ENCODE data around the gene ZBTB16. TPM values are rescaled to one million over a fixed set of nuclear protein-coding genes. Genes with fewer than 3 reads are reported as not detected.

ZBTB16 gene
- total RNA-seq, 2 experiments from 2014 or later: 11.0 to 11.8 TPM

- DNase-seq: no peak
- POLR2A ChIA-PET: no interaction called here
- H3K27me3 Mint-ChIP-seq: peaks cover 14% of the 10 kb centered on the region
- no peak overlapping the region for H3K4me3 Mint-ChIP-seq
- no peak overlapping the region for H3K27ac Mint-ChIP-seq
- peaks cover 5% of the 10 kb centered on the region for H3K36me3 Mint-ChIP-seq (ENCODE audit: low read depth)
- H3K9me3 Mint-ChIP-seq: no peaks in the 10 kb centered on the region
- no peaks in the 10 kb centered on the region for H3K4me1 Mint-ChIP-seq
- CTCF ChIA-PET: no interaction called here
Observed at GRCh38 chr11:114123692-114124330, 64.3 kb downstream of the ZBTB16 start.

GRCh38 chr11:114124601-114125144 lies 65.2 kb downstream of the ZBTB16 start:
- H3K27ac Mint-ChIP-seq: no peak overlapping the region
- no peaks in the 10 kb centered on the region for H3K4me1 Mint-ChIP-seq
- no peak overlapping the region for H3K4me3 Mint-ChIP-seq
- CTCF ChIA-PET: no interaction called here
- peaks cover 5% of the 10 kb centered on the region for H3K36me3 Mint-ChIP-seq (ENCODE audit: low read depth)
- H3K9me3 Mint-ChIP-seq: no peaks in the 10 kb centered on the region
- peaks cover 13% of the 10 kb centered on the region for H3K27me3 Mint-ChIP-seq
- POLR2A ChIA-PET: no interaction called here
- DNase-seq: no peak

DNA sequence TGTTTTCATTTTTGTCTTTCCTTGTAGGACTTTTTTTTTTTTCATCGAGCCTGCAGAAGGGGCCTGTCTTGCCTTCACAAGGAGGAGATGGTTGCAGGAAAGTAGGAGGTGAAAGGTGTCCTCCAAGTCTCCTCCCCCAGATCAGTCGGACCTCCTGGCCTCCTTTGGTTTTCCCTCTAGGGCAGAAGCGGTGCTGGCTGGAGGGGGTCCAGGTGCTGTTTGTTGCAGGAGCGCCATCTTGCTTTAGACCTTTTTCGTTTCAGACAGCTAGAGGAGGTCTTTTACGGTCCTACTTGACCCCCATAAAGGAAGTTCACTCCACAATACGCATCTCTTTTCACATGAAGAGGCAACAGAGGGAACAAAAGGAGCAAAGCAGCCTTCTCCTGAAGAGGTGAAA lies 66.0 kb downstream of the ZBTB16 start:
- Mint-ChIP-seq H3K27ac (no peak overlapping the region), H3K4me1 (peaks cover 8% of the 10 kb centered on the region), H3K27me3 (peaks cover 10% of the 10 kb centered on the region), H3K4me3 (no peak overlapping the region), H3K9me3 (no peaks in the 10 kb centered on the region), H3K36me3 (ENCODE audit: low read depth) (peaks cover 5% of the 10 kb centered on the region)
- ChIA-PET POLR2A (no interaction called here), CTCF (no interaction called here)
- DNase-seq: no peak

DNA sequence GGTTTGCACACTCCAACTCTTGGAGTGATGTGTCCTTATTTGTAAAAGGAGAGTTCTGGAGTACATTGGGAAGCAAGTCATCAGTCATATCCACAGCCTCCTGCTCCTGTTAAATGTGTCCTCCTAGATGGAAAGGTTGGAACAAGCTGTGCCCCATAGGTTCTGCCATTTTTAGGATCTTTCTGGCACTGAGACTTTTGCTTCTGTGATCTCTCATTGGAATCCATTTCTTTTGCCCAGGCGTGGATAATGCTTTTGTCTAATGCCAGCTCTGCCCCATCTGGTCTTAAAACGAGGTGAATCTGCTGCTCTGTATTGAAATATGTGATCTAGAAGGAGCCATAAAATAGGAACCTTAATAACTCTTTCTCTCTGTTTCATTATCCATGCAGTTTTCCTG lies 66.4 kb downstream of the ZBTB16 start:
- CTCF ChIA-PET: no interaction called here
- Mint-ChIP-seq H3K27ac (no peak overlapping the region), H3K9me3 (no peaks in the 10 kb centered on the region), H3K4me3 (no peak overlapping the region), H3K27me3 (peaks cover 10% of the 10 kb centered on the region), H3K4me1 (peaks cover 12% of the 10 kb centered on the region), H3K36me3 (ENCODE audit: low read depth) (peaks cover 5% of the 10 kb centered on the region)
- no peak for DNase-seq
- POLR2A ChIA-PET: interaction anchor here (0.9 kb wide), 1 partner anchor 11 kb away, joined by 3 read pairs; no protein-coding TSS in a partner anchor

- ChIA-PET CTCF (interaction anchor here (0.6 kb wide), 1 partner anchor 1642 kb away, joined by 3 read pairs; no protein-coding TSS in a partner anchor), POLR2A (no interaction called here)
- peaks cover 9% of the 10 kb centered on the region for H3K27me3 Mint-ChIP-seq
- H3K36me3 Mint-ChIP-seq (ENCODE audit: low read depth): peaks cover 5% of the 10 kb centered on the region
- no peak for DNase-seq
- no peak overlapping the region for H3K4me3 Mint-ChIP-seq
- H3K27ac Mint-ChIP-seq: no peak overlapping the region
- no peaks in the 10 kb centered on the region for H3K9me3 Mint-ChIP-seq
- peaks cover 21% of the 10 kb centered on the region for H3K4me1 Mint-ChIP-seq
Observed at GRCh38 chr11:114128399-114128798, 68.9 kb downstream of the ZBTB16 start.

GRCh38 chr11:114129142-114129541 lies 69.6 kb downstream of the ZBTB16 start:
- H3K36me3 Mint-ChIP-seq (ENCODE audit: low read depth): peaks cover 5% of the 10 kb centered on the region
- CTCF ChIA-PET: interaction anchor here (0.6 kb wide), 1 partner anchor 1643 kb away, joined by 3 read pairs; no protein-coding TSS in a partner anchor
- no peak overlapping the region for H3K27ac Mint-ChIP-seq
- peaks cover 21% of the 10 kb centered on the region for H3K4me1 Mint-ChIP-seq
- no peak for DNase-seq
- POLR2A ChIA-PET: no interaction called here
- H3K4me3 Mint-ChIP-seq: no peak overlapping the region
- peaks cover 8% of the 10 kb centered on the region for H3K27me3 Mint-ChIP-seq
- H3K9me3 Mint-ChIP-seq: no peaks in the 10 kb centered on the region

GRCh38 chr11:114129699-114130098 lies 70.2 kb downstream of the ZBTB16 start:
- H3K4me3 Mint-ChIP-seq: no peak overlapping the region
- no peak overlapping the region for H3K27ac Mint-ChIP-seq
- ChIA-PET POLR2A (no interaction called here), CTCF (no interaction called here)
- H3K4me1 Mint-ChIP-seq: peaks cover 21% of the 10 kb centered on the region
- DNase-seq: no peak
- H3K9me3 Mint-ChIP-seq: no peaks in the 10 kb centered on the region
- H3K36me3 Mint-ChIP-seq (ENCODE audit: low read depth): peaks cover 5% of the 10 kb centered on the region
- peaks cover 6% of the 10 kb centered on the region for H3K27me3 Mint-ChIP-seq

DNA sequence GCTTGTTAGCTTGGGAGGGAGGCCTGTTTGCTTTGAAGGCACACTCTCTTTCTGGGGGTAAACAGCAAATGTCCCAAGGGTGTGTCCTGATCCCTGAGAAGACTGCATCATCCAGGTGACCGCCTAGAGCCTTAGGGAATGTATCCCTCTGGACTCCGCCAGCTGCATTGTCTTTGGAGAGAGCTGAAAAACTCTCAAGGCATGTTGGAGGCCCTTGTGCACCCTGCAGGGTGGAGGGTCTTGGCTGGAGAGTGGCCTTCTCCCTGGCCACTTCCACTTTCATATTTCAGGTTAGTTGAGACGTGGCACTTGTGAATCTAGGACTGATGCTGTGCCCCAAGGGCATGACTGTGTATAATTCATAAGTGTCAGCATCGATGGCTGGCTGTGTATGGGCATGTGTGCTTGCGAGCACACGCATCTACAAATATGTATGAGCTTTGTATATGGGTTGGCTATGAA lies 70.6 kb downstream of the ZBTB16 start:
- peaks cover 21% of the 10 kb centered on the region for H3K4me1 Mint-ChIP-seq
- ChIA-PET CTCF (no interaction called here), POLR2A (interaction anchor here (0.7 kb wide), 1 partner anchor 131 kb away, joined by 3 read pairs; no protein-coding TSS in a partner anchor)
- H3K9me3 Mint-ChIP-seq: no peaks in the 10 kb centered on the region
- no peak overlapping the region for H3K4me3 Mint-ChIP-seq
- peaks cover 5% of the 10 kb centered on the region for H3K36me3 Mint-ChIP-seq (ENCODE audit: low read depth)
- H3K27ac Mint-ChIP-seq: no peak overlapping the region
- DNase-seq: no peak
- H3K27me3 Mint-ChIP-seq: peaks cover 6% of the 10 kb centered on the region

DNA sequence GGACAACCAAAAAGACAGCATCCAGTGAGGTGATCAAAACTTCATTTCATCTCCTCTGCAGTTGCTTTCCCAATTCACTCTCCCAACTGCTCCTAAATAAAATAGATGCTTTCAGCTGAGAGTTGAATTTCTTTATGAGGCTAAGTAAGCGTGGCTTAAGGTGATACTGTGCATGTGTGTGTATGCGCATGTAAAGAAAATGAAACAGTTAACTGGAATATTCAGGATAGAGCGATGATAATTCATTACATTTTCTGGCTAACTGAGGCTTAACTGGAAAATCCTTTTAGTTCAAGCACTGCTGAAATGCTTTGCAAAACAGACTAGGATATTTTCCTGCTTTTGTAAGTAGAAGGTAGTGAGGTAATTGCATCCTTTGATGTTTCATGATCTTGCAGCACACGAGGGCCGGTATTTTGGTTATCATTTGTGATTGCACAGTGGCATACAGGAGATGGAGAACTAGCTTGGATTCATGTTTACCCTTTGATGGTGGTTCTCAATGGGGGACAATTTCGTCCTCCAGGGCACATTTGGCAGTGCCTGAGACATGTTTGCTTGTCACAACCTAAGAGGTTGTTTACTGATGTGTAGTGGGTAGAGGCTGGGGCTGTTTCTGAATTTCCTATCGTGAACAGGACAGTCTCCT lies 71.2 kb downstream of the ZBTB16 start:
- ChIA-PET POLR2A (interaction anchor here (0.7 kb wide), 1 partner anchor 130 kb away, joined by 3 read pairs; no protein-coding TSS in a partner anchor), CTCF (no interaction called here)
- peaks cover 6% of the 10 kb centered on the region for H3K27me3 Mint-ChIP-seq
- peaks cover 5% of the 10 kb centered on the region for H3K36me3 Mint-ChIP-seq (ENCODE audit: low read depth)
- H3K27ac Mint-ChIP-seq: no peak overlapping the region
- peaks cover 21% of the 10 kb centered on the region for H3K4me1 Mint-ChIP-seq
- no peak overlapping the region for H3K4me3 Mint-ChIP-seq
- DNase-seq: no peak
- no peaks in the 10 kb centered on the region for H3K9me3 Mint-ChIP-seq

DNA sequence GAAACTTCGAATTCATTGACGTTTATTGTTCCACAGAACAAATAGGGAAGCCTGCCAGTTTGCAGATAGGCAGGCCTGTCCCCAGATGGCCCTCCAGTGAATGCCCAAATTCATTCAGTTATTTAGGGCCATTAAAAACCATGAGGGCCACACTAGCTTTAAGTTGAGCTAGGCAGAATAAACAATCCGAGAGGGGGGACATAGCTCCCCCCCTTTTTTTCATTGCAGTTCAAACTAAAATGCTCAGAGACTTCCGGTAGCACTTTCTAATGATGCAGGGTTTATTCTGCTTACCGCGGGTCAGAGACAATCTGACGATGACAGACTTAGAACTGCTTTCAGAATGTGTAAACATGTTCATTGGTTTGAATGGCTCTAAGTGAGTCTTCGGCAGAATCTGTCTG lies 72.0 kb downstream of the ZBTB16 start:
- POLR2A ChIA-PET: no interaction called here
- CTCF ChIA-PET: no interaction called here
- peaks cover 3% of the 10 kb centered on the region for H3K27me3 Mint-ChIP-seq
- peaks cover 4% of the 10 kb centered on the region for H3K36me3 Mint-ChIP-seq (ENCODE audit: low read depth)
- H3K4me3 Mint-ChIP-seq: peak overlapping the region; percentile 6
- H3K27ac Mint-ChIP-seq: peak overlapping the region; percentile 62
- DNase-seq: peak; percentile 25
- no peaks in the 10 kb centered on the region for H3K9me3 Mint-ChIP-seq
- H3K4me1 Mint-ChIP-seq: peaks cover 23% of the 10 kb centered on the region

- Mint-ChIP-seq H3K27me3 (peaks cover 4% of the 10 kb centered on the region), H3K36me3 (ENCODE audit: low read depth) (no peaks in the 10 kb centered on the region), H3K9me3 (no peaks in the 10 kb centered on the region), H3K4me3 (no peak overlapping the region), H3K27ac (no peak overlapping the region), H3K4me1 (peaks cover 31% of the 10 kb centered on the region)
- DNase-seq: no peak
- CTCF ChIA-PET: interaction anchor here (1.4 kb wide), 1 partner anchor 14 kb away, joined by 3 read pairs; no protein-coding TSS in a partner anchor
- POLR2A ChIA-PET: no interaction called here
Observed at GRCh38 chr11:114132417-114132816, 72.9 kb downstream of the ZBTB16 start.

DNA sequence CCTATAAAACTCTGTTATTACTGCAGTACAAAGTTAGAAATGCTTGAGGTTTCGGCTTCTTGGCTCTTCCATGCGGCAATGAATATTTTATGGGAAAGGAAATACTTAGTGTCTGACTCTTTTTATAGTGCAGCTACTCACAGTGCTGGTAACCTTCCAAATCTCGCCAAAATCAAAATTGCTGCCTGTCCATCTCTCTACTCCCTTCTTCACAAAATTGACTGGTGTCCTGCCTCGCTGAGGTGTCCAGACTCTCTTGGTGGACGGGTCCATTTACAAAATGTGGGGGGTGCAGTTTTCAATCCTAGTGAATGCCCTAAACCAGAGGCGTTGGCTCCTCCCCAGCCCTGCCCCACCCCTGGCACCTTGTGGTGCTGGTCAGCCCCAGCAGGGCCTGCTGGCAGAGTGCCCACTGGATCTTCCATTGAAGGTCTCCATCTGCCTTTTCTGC lies 73.5 kb downstream of the ZBTB16 start:
- Mint-ChIP-seq H3K27ac (no peak overlapping the region), H3K4me3 (no peak overlapping the region), H3K9me3 (no peaks in the 10 kb centered on the region), H3K27me3 (peaks cover 4% of the 10 kb centered on the region), H3K36me3 (ENCODE audit: low read depth) (no peaks in the 10 kb centered on the region), H3K4me1 (peaks cover 31% of the 10 kb centered on the region)
- DNase-seq: no peak
- ChIA-PET POLR2A (no interaction called here), CTCF (interaction anchor here (0.5 to 1.4 kb wide), 2 partner anchors 14 to 103 kb away, joined by 3 read pairs; no protein-coding TSS in a partner anchor)

GRCh38 chr11:114133548-114134329 lies 74.2 kb downstream of the ZBTB16 start:
- DNase-seq: no peak
- Mint-ChIP-seq H3K27ac (no peak overlapping the region), H3K4me3 (no peak overlapping the region), H3K4me1 (peaks cover 31% of the 10 kb centered on the region), H3K36me3 (ENCODE audit: low read depth) (no peaks in the 10 kb centered on the region), H3K27me3 (peaks cover 4% of the 10 kb centered on the region), H3K9me3 (no peaks in the 10 kb centered on the region)
- ChIA-PET POLR2A (interaction anchor here (1.1 kb wide), 1 partner anchor 68 kb away, joined by 3 read pairs; no protein-coding TSS in a partner anchor), CTCF (interaction anchor here (0.5 to 1.3 kb wide), 3 partner anchors 9 to 104 kb away, joined by 3 to 4 read pairs (median 3); no protein-coding TSS in a partner anchor)
